B cell (primary cell): ENCODE measurements around the gene RASA3. TPM values are rescaled to one million over a fixed set of nuclear protein-coding genes. Genes with fewer than 3 reads are reported as not detected.

Experiments
- ATAC-seq: fragments of 200-7000 bp; cut with Tn5 transposase; one replicate; pipeline ENCODE4 v1.10.0; 2021; ENCODE audit warnings: low read depth, mild to moderate bottlenecking, moderate number of reproducible peaks, moderate library complexity
- CTCF ChIA-PET: fragments of 350-600 bp; sonication (Branson Sonifier 250); formaldehyde crosslinking; loops from one replicate; lab custom pipeline; 2021; ENCODE audit warnings: antibody characterized with exemption, inconsistent platforms; lab: Charles Lee
- POLR2A ChIA-PET: fragments of 350-600 bp; sonication (Branson Sonifier 250); formaldehyde crosslinking; loops from one replicate; lab custom pipeline; 2021; ENCODE audit warnings: antibody characterized with exemption; lab: Charles Lee
- DNase-seq: peaks from one replicate; pipeline ENCODE4 v3.0.0; 2013
- H2AFZ ChIP-seq: 2 replicates; pipeline ENCODE4 v1.6.1; 2012; ENCODE audit warnings: mild to moderate bottlenecking, low read depth, low read length; ENCODE audit not compliant: insufficient read depth, poor library complexity, severe bottlenecking
- H3K27ac ChIP-seq, 2 donors: 1 replicate in 1 of 2; 2 replicates in 1 of 2; pipeline ENCODE4 v1.5.1; 2012 to 2013; ENCODE audit warnings: low read length in 2 of 2, mild to moderate bottlenecking in 2 of 2, moderate library complexity in 1 of 2
- H3K27me3 ChIP-seq, 4 experiments: fragments of 200-600 bp in 1 of 4; sonication (generic) in 1 of 4; replicated peaks in 1 of 4; 1 replicate in 2 of 4; 2 replicates in 2 of 4; pipeline versions ENCODE4 v1.6.1 to v1.7.0; 2013 to 2016; ENCODE audit warnings: low read length in 3 of 4, mild to moderate bottlenecking in 2 of 4, mixed read lengths in 1 of 4, moderate library complexity in 1 of 4; ENCODE audit not compliant: insufficient read depth in 4 of 4, control insufficient read depth in 3 of 4; ENCODE audit errors: control extremely low read depth in 1 of 4
- H3K36me3 ChIP-seq, 2 experiments: replicated peaks in 1 of 2; 1 replicate in 1 of 2; 2 replicates in 1 of 2; pipeline versions ENCODE4 v1.6.1 to v1.7.1; 2013; ENCODE audit warnings: low read length in 1 of 2; ENCODE audit not compliant: insufficient read depth in 2 of 2, control insufficient read depth in 1 of 2; ENCODE audit errors: control extremely low read depth in 1 of 2, extremely low read depth in 1 of 2
- H3K4me1 ChIP-seq, 2 donors: fragments of 200-600 bp in 1 of 2; sonication (generic) in 1 of 2; 1 replicate in 1 of 2; 2 replicates in 1 of 2; pipeline versions ENCODE4 v1.5.1 to v1.6.1; 2013 to 2017; ENCODE audit warnings: low read length in 2 of 2; ENCODE audit not compliant: control insufficient read depth in 2 of 2, insufficient read depth in 2 of 2
- H3K4me2 ChIP-seq: replicated peaks from 2 replicates; pipeline ENCODE3; 2012; ENCODE audit warnings: mild to moderate bottlenecking, low read depth, low read length; ENCODE audit not compliant: poor library complexity, severe bottlenecking
- H3K4me3 ChIP-seq, 5 experiments: fragments of 200-600 bp in 1 of 5; sonication (generic) in 1 of 5; 1 replicate in 3 of 5; 2 replicates in 2 of 5; pipeline versions ENCODE4 v1.5.1 to v1.7.0; 2011 to 2016; ENCODE audit warnings: low read length in 4 of 5, mild to moderate bottlenecking in 4 of 5, low read depth in 2 of 5, control low read depth in 1 of 5, moderate library complexity in 1 of 5; ENCODE audit not compliant: insufficient read depth in 1 of 5; ENCODE audit errors: control extremely low read depth in 1 of 5, extremely low read depth in 1 of 5
- H3K79me2 ChIP-seq: fragments of 200-600 bp; sonication (generic); one replicate; pipeline ENCODE4 v1.6.0; 2016; ENCODE audit warnings: low read length; ENCODE audit not compliant: control insufficient read depth, insufficient read depth
- H3K9ac ChIP-seq: fragments of 200-600 bp; sonication (generic); 2 replicates; pipeline ENCODE4 v1.6.1; 2017; ENCODE audit warnings: mild to moderate bottlenecking, low read length, moderate library complexity
- H3K9me3 ChIP-seq, 3 donors: one replicate each; pipeline versions ENCODE4 v1.6.1 to v1.7.1; 2013; ENCODE audit warnings: low read length in 2 of 3; ENCODE audit not compliant: control insufficient read depth in 2 of 3, insufficient read depth in 1 of 3; ENCODE audit errors: control extremely low read depth in 1 of 3
- H4K20me1 ChIP-seq: 2 replicates; pipeline ENCODE4 v1.6.0; 2012; ENCODE audit warnings: mild to moderate bottlenecking, low read length; ENCODE audit not compliant: insufficient read depth, control insufficient read depth, poor library complexity, severe bottlenecking
- H3K27ac Mint-ChIP-seq: one replicate; pipeline ENCODE4 v1.8.0; 2021; ENCODE audit warnings: mixed read lengths
- H3K27me3 Mint-ChIP-seq: one replicate; pipeline ENCODE4 v1.8.0; 2021; ENCODE audit warnings: mixed read lengths
- H3K4me1 Mint-ChIP-seq: one replicate; pipeline ENCODE4 v1.8.0; 2021; ENCODE audit warnings: mixed read lengths
- H3K4me3 Mint-ChIP-seq: one replicate; pipeline ENCODE4 v1.8.0; 2021; ENCODE audit warnings: mixed read lengths
- H3K9me3 Mint-ChIP-seq: one replicate; pipeline ENCODE4 v1.8.0; 2022; ENCODE audit warnings: mixed read lengths; ENCODE audit not compliant: insufficient read depth
- EZH2 ChIP-seq: IDR thresholded peaks from 2 replicates; pipeline ENCODE4 v1.6.1; 2012; ENCODE audit warnings: borderline replicate concordance, low read depth, mild to moderate bottlenecking, moderate library complexity, low read length; ENCODE audit not compliant: insufficient read depth, poor library complexity, severe bottlenecking
- WGBS: methylation state at CpG from one replicate; pipeline ENCODE4 v1.1.5; 2013; ENCODE audit warnings: missing lambda C conversion rate; ENCODE audit not compliant: insufficient coverage; 5-methylcytosine and 5-hydroxymethylcytosine counted together
- intact Hi-C: fragments of 100-400 bp; cut with micrococcal nuclease; formaldehyde crosslinking; loops from one replicate; pipeline ENCODE4 v1.10.0; 2022
- polyA plus RNA-seq: library from polyadenylated mRNA; depleted of rRNA; stranded (reverse); fragments of >200 nt; gene quantifications from 2 replicates; pipeline ENCODE4 v1.2.3, GENCODE V29; 2012
- total RNA-seq, 2 donors: library from RNA; stranded (reverse); fragments of 120-200 nt in 1 of 2; gene quantifications; 1 replicate in 1 of 2; 2 replicates in 1 of 2; pipeline versions ENCODE4 v1.2.3 to v1.2.4, GENCODE V29; 2013 to 2022
- TF ChIP-seq, protein P1 (sequence below): fragments of 200-600 bp; IDR thresholded peaks from one replicate; pipeline ENCODE4 v1.8.0; 2022; ENCODE audit warnings: antibody characterized with exemption, mild to moderate bottlenecking

RASA3 gene
- total and polyA plus RNA-seq, 2 donors (not counting 1 experiment from before 2014, with no cell fraction given), result 54.2 to 87.4 TPM

DNA sequence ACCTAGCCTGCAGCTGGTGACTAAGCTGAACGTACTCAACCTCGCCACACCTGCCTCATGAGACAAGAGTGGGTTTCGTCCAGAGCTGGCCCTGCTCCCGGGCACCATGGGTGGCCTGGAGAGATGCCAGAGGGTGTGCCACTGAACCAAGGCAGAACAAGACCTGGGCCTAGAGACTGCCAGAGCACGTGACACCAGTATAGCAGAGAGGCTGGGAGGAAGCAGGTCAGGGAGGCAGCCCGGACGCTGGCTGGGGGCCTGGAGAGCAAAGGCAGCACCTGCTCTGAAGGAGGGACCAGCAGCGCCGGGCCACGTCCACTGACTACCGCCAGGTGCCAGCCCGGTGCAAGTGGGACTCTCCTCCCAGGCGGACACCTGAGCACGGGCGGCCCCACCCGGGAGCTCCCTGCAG, 151.2 kb downstream of the RASA3 start:
- CTCF ChIA-PET, result no interaction called here
- Histone ChIP-seq H4K20me1 (peaks cover 12% of the 10 kb centered on the region), H3K36me3 (peaks cover 0 to 55% of the 10 kb centered on the region in 2 experiments), H2AFZ (no peak overlapping the region), H3K79me2 (no peaks in the 10 kb centered on the region), H3K4me3 (no peak overlapping the region), H3K27ac (no peak overlapping the region), H3K27me3 (no peaks in the 10 kb centered on the region), H3K4me1 (no peaks in the 10 kb centered on the region), H3K9ac (no peak overlapping the region), H3K4me2 (no peak overlapping the region), H3K9me3 (peaks cover 0 to 17% (median 0%) of the 10 kb centered on the region in 3 donors)
- no peak for ATAC-seq
- intact Hi-C loops, result no loop called here
- 96% methylated on average over 16 of the region's 16 CpGs for WGBS
- POLR2A ChIA-PET, result interaction anchor here (0.5 kb wide), 1 partner anchor 67 kb away, joined by 4 read pairs; no protein-coding TSS in a partner anchor
- Mint-ChIP-seq H3K4me1 (no peaks in the 10 kb centered on the region), H3K4me3 (no peak overlapping the region), H3K9me3 (no peaks in the 10 kb centered on the region), H3K27ac (no peak overlapping the region), H3K27me3 (no peaks in the 10 kb centered on the region)
- DNase-seq, result no peak
- TF ChIP-seq, protein P1, sequence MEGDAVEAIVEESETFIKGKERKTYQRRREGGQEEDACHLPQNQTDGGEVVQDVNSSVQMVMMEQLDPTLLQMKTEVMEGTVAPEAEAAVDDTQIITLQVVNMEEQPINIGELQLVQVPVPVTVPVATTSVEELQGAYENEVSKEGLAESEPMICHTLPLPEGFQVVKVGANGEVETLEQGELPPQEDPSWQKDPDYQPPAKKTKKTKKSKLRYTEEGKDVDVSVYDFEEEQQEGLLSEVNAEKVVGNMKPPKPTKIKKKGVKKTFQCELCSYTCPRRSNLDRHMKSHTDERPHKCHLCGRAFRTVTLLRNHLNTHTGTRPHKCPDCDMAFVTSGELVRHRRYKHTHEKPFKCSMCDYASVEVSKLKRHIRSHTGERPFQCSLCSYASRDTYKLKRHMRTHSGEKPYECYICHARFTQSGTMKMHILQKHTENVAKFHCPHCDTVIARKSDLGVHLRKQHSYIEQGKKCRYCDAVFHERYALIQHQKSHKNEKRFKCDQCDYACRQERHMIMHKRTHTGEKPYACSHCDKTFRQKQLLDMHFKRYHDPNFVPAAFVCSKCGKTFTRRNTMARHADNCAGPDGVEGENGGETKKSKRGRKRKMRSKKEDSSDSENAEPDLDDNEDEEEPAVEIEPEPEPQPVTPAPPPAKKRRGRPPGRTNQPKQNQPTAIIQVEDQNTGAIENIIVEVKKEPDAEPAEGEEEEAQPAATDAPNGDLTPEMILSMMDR, result no peak
- no peak for TF ChIP-seq EZH2

DNA sequence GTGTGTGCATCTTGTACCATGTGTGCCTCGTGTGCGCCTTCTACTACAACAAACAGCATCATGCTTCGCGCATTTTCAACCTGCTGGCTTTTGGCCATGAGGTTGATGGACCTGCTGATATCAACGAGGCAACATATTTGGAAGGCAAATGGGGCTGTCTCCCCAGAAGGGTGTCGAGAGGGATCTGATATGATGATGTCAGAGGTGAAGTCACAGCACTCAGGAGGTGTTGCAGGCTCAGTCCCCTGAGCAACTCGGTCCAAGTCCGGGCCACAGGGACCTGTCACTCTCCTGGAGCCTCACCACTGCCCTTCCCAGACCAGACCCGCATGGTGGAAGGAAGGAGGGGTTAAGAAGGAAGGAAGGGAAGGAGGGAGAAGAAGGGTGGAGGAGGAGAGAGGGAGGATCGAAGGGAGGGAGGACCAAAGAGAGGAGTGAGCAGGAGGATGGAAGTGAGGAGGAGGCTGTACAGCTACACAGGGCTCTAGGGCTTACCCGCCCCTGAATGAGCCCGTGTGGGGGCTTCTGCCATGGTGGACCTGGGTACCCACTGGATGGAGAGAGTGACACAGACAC, 151.8 kb downstream of the RASA3 start:
- ATAC-seq, result no peak
- H3K27me3 Mint-ChIP-seq, result no peaks in the 10 kb centered on the region
- Histone ChIP-seq H3K4me1 (no peaks in the 10 kb centered on the region), H3K9me3 (peaks cover 0 to 17% (median 0%) of the 10 kb centered on the region in 3 donors), H3K79me2 (no peaks in the 10 kb centered on the region), H3K36me3 (peaks cover 0 to 58% of the 10 kb centered on the region in 2 experiments), H3K9ac (no peak overlapping the region), H3K4me3 (no peak overlapping the region), H3K27me3 (no peaks in the 10 kb centered on the region), H3K4me2 (no peak overlapping the region), H4K20me1 (peaks cover 12% of the 10 kb centered on the region), H3K27ac (no peak overlapping the region), H2AFZ (no peak overlapping the region)
- no peak overlapping the region for H3K4me3 Mint-ChIP-seq
- H3K27ac Mint-ChIP-seq, result no peak overlapping the region
- no peaks in the 10 kb centered on the region for H3K4me1 Mint-ChIP-seq
- no peaks in the 10 kb centered on the region for H3K9me3 Mint-ChIP-seq
- POLR2A ChIA-PET, result no interaction called here
- over 99% methylated on average over 8 of the region's 12 CpGs for WGBS
- intact Hi-C loops, result no loop called here
- CTCF ChIA-PET, result no interaction called here
- TF ChIP-seq, protein P1, result no peak
- TF ChIP-seq EZH2, result no peak
- no peak for DNase-seq
